HEK293 (cell line): ENCODE results near the gene MAU2.

Experiments used
- IKZF3 ChIP-seq: fragments of 450-650 bp; IDR thresholded peaks from 2 replicates; pipeline ENCODE4 v1.5.0; 2018; ENCODE audit warnings: missing biosample characterization, mild to moderate bottlenecking, missing genetic modification characterization, moderate library complexity
- YY1 ChIP-seq: fragments of 450-650 bp; formaldehyde crosslinking; IDR thresholded peaks from 2 replicates; pipeline ENCODE4 v1.5.1; 2018; ENCODE audit warnings: missing biosample characterization, missing genetic modification characterization
- ZNF133 ChIP-seq: fragments of 450-650 bp; formaldehyde crosslinking; IDR thresholded peaks from 2 replicates; pipeline ENCODE4 v1.5.1; 2016; ENCODE audit warnings: missing biosample characterization, missing genetic modification characterization
- ZNF76 ChIP-seq: fragments of 450-650 bp; formaldehyde crosslinking; IDR thresholded peaks from 2 replicates; pipeline ENCODE4; 2016; ENCODE audit warnings: low read depth, missing biosample characterization, missing genetic modification characterization, borderline replicate concordance
- TF ChIP-seq, protein P1 (sequence below): fragments of 450-650 bp; formaldehyde crosslinking; IDR thresholded peaks from 2 replicates; pipeline ENCODE4 v1.5.1; 2016; ENCODE audit warnings: missing biosample characterization, missing genetic modification characterization
- TF ChIP-seq, protein P2 (sequence below): fragments of 450-650 bp; formaldehyde crosslinking; IDR thresholded peaks from 2 replicates; pipeline ENCODE4; 2016; ENCODE audit warnings: missing biosample characterization, missing genetic modification characterization
- TF ChIP-seq, protein P3 (sequence below): fragments of 450-650 bp; formaldehyde crosslinking; IDR thresholded peaks from 2 replicates; pipeline ENCODE4 v1.5.1; 2017; ENCODE audit warnings: missing biosample characterization, mild to moderate bottlenecking, missing genetic modification characterization, moderate library complexity

DNA sequence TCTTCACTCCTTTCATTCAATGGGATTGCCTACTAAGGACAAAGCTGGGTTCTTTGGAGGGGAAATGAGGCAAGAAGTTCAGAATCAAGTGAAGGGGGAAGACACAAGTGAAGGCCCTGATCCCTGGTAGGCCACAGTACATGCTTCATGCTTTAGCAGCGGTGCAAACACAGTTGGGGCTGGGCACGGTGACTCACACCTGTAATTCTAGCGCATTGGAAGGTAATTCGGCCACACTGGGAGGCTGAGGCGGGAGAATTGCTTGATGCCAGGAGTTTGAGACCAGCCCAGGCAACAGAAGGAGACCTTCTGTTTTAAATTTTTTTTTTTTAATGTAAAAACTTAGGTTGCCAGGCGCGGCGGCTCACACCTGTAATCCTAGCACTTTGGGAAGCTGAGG, 61.5 kb downstream of the MAU2 start:
- no peak for TF ChIP-seq ZNF76 (tag by site-specific recombination)
- TF ChIP-seq IKZF3 (tag by site-specific recombination) = no peak
- TF ChIP-seq, protein P1, sequence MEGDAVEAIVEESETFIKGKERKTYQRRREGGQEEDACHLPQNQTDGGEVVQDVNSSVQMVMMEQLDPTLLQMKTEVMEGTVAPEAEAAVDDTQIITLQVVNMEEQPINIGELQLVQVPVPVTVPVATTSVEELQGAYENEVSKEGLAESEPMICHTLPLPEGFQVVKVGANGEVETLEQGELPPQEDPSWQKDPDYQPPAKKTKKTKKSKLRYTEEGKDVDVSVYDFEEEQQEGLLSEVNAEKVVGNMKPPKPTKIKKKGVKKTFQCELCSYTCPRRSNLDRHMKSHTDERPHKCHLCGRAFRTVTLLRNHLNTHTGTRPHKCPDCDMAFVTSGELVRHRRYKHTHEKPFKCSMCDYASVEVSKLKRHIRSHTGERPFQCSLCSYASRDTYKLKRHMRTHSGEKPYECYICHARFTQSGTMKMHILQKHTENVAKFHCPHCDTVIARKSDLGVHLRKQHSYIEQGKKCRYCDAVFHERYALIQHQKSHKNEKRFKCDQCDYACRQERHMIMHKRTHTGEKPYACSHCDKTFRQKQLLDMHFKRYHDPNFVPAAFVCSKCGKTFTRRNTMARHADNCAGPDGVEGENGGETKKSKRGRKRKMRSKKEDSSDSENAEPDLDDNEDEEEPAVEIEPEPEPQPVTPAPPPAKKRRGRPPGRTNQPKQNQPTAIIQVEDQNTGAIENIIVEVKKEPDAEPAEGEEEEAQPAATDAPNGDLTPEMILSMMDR (tag by site-specific recombination) = no peak
- no peak for TF ChIP-seq YY1
- no peak for TF ChIP-seq ZNF133
- TF ChIP-seq, protein P2, sequence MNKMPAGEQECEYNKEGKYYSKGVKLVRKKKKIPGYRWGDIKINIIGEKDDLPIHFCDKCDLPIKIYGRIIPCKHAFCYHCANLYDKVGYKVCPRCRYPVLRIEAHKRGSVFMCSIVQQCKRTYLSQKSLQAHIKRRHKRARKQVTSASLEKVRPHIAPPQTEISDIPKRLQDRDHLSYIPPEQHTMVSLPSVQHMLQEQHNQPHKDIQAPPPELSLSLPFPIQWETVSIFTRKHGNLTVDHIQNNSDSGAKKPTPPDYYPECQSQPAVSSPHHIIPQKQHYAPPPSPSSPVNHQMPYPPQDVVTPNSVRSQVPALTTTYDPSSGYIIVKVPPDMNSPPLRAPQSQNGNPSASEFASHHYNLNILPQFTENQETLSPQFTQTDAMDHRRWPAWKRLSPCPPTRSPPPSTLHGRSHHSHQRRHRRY = no peak
- TF ChIP-seq, protein P3, sequence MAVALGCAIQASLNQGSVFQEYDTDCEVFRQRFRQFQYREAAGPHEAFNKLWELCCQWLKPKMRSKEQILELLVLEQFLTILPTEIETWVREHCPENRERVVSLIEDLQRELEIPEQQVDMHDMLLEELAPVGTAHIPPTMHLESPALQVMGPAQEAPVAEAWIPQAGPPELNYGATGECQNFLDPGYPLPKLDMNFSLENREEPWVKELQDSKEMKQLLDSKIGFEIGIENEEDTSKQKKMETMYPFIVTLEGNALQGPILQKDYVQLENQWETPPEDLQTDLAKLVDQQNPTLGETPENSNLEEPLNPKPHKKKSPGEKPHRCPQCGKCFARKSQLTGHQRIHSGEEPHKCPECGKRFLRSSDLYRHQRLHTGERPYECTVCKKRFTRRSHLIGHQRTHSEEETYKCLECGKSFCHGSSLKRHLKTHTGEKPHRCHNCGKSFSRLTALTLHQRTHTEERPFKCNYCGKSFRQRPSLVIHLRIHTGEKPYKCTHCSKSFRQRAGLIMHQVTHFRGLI (tag by site-specific recombination) = no peak
